GM18511 (cell line): ENCODE data around the gene OR2L3.
"Not testable (repeated sequence)": the region's sequence is repeated elsewhere in the genome, so short reads cannot be mapped to it uniquely, and the experiment has no call there.

Source experiments
- ATAC-seq: cut with Tn5 transposase; IDR thresholded peaks from one replicate; pipeline ENCODE4 v1.9.1; 2021; ENCODE audit warnings: mild to moderate bottlenecking, moderate library complexity; ENCODE audit not compliant: unreplicated experiment

The OR2L3 gene

GRCh38 chr1:248046536-248046935 lies at the start of gene OR2L3:
OR2L3 (plus strand) TSS chr1:248046836; CDS start chr1:248060682, 13,846 bp downstream.
- ATAC-seq = no peak

- ATAC-seq = no peak
Measured at GRCh38 chr1:247998811-247999210, 47.8 kb upstream of the OR2L3 start.

- ATAC-seq = no peak
Measured at GRCh38 chr1:248000169-248000568, 46.5 kb upstream of the OR2L3 start.

GRCh38 chr1:248007778-248008177 lies 38.9 kb upstream of the OR2L3 start:
- ATAC-seq = no peak

GRCh38 chr1:248009681-248010080 lies 37.0 kb upstream of the OR2L3 start:
- ATAC-seq = no peak

- ATAC-seq = no peak
Measured at GRCh38 chr1:248013229-248013710, 33.4 kb upstream of the OR2L3 start, which contains the start of gene OR2L5. OR2L5 (plus strand) TSS chr1:248013660; CDS start chr1:248021948, 8,288 bp downstream.

GRCh38 chr1:248015803-248016202 lies 30.8 kb upstream of the OR2L3 start:
- ATAC-seq = no peak

GRCh38 chr1:248029770-248030169 lies 16.9 kb upstream of the OR2L3 start, which contains the start of gene OR2L2:
OR2L2 (plus strand) TSS chr1:248030070; CDS start chr1:248038268, 8,198 bp downstream.
- no peak for ATAC-seq

GRCh38 chr1:248045209-248045608 lies 1.4 kb upstream of the OR2L3 start:
- no peak for ATAC-seq

- ATAC-seq = no peak
Measured at GRCh38 chr1:248047008-248047407, 372 bp downstream of the OR2L3 start.

- no peak for ATAC-seq
Measured at GRCh38 chr1:248054671-248055070, 8.0 kb downstream of the OR2L3 start.

GRCh38 chr1:248055261-248055660 lies 8.6 kb downstream of the OR2L3 start:
- ATAC-seq = no peak

GRCh38 chr1:248065071-248065470 lies 18.4 kb downstream of the OR2L3 start:
- no peak for ATAC-seq

GRCh38 chr1:248065604-248066003 lies 19.0 kb downstream of the OR2L3 start:
- ATAC-seq = no peak

GRCh38 chr1:248083864-248084263 lies 37.2 kb downstream of the OR2L3 start:
- ATAC-seq = not testable (repeated sequence)

GRCh38 chr1:248094884-248095283 lies 48.2 kb downstream of the OR2L3 start, which contains the start of gene OR2L13:
OR2L13 (plus strand) TSS chr1:248095184; CDS start chr1:248099376, 4,192 bp downstream.
- ATAC-seq = no peak

GRCh38 chr1:248098529-248098928 lies 51.9 kb downstream of the OR2L3 start:
- ATAC-seq = no peak

- ATAC-seq = no peak
Measured at GRCh38 chr1:248102847-248103246, 56.2 kb downstream of the OR2L3 start.

GRCh38 chr1:248111157-248111556 lies 64.5 kb downstream of the OR2L3 start:
- ATAC-seq = no peak
